ENCODE data around the gene DNAH17.

Gene DNAH17

GRCh38 chr17:78380370-78380769 is 196.8 kb downstream of the DNAH17 start:
- H3K4me3 ChIP-seq (ENCODE audit: low read depth, low read length), result no peak overlapping the region
- no peak for TF ChIP-seq CTCF (conservative IDR thresholded peaks at IDR 0.05; ENCODE audit: low read depth, low read length)
- no peak for DNase-seq (ENCODE audit: low read depth)

- DNase-seq (ENCODE audit: low read depth), result peak; percentile 92
- TF ChIP-seq CTCF (conservative IDR thresholded peaks at IDR 0.05; ENCODE audit: low read depth, low read length), result no peak
- peak overlapping the region; percentile 91 for H3K4me3 ChIP-seq (ENCODE audit: low read depth, low read length)
Measured at GRCh38 chr17:78379131-78379491, 198.1 kb downstream of the DNAH17 start.

- no peak for TF ChIP-seq CTCF (conservative IDR thresholded peaks at IDR 0.05; ENCODE audit: low read depth, low read length)
Measured at GRCh38 chr17:78378225-78379130, 198.7 kb downstream of the DNAH17 start, which contains the start of gene PGS1. Gene PGS1 (plus strand): TSS chr17:78378649. CDS start chr17:78378666, 17 bp downstream.

GRCh38 chr17:78377858-78378224 is 199.4 kb downstream of the DNAH17 start:
- no peak for DNase-seq (ENCODE audit: low read depth)
- H3K4me3 ChIP-seq (ENCODE audit: low read depth, low read length), result peak overlapping the region; percentile 91
- no peak for TF ChIP-seq CTCF (conservative IDR thresholded peaks at IDR 0.05; ENCODE audit: low read depth, low read length)

More at GRCh38 chr17:78378225-78379130, 198.7 kb downstream of the DNAH17 start, which contains the start of gene PGS1:
- peak; percentile 75 for DNase-seq (ENCODE audit: low read depth)
- H3K4me3 ChIP-seq (ENCODE audit: low read depth, low read length), result peak within 1 kb of the TSS; percentile 91

GRCh38 chr17:78376161-78376560 is 201.0 kb downstream of the DNAH17 start:
- H3K4me3 ChIP-seq (ENCODE audit: low read depth, low read length), result no peak overlapping the region
- DNase-seq (ENCODE audit: low read depth), result no peak
- TF ChIP-seq CTCF (conservative IDR thresholded peaks at IDR 0.05; ENCODE audit: low read depth, low read length), result no peak

GRCh38 chr17:78375401-78376151 is 201.6 kb downstream of the DNAH17 start:
- H3K4me3 ChIP-seq (ENCODE audit: low read depth, low read length), result no peak overlapping the region

More at GRCh38 chr17:78375401-78376151, 201.6 kb downstream of the DNAH17 start:
- TF ChIP-seq CTCF (conservative IDR thresholded peaks at IDR 0.05; ENCODE audit: low read depth, low read length), result no peak
- DNase-seq (ENCODE audit: low read depth), result peak; percentile 96

All from choroid plexus epithelial cell (primary cell).